Neutrophil (primary cell): Measurements from ENCODE around the gene RAB3GAP2.

ENCODE experiments used
- H3K27ac ChIP-seq: fragments of 200-600 bp; sonication (generic); 2 replicates; pipeline ENCODE4 v1.5.1; 2016; ENCODE audit warnings: mild to moderate bottlenecking, moderate library complexity
- H3K27me3 ChIP-seq: fragments of 200-600 bp; sonication (generic); 2 replicates; pipeline ENCODE4 v1.6.0; 2016; ENCODE audit warnings: mild to moderate bottlenecking
- H3K36me3 ChIP-seq: fragments of 200-600 bp; sonication (generic); 2 replicates; pipeline ENCODE4 v1.5.1; 2017
- H3K4me1 ChIP-seq, 2 experiments: fragments of 200-600 bp in 1 of 2; sonication (generic) in 1 of 2; 1 replicate in 1 of 2; 2 replicates in 1 of 2; pipeline versions ENCODE4 v1.5.1 to v1.6.1; 2013 to 2016; ENCODE audit warnings: low read depth in 1 of 2, low read length in 1 of 2, mild to moderate bottlenecking in 1 of 2, moderate library complexity in 1 of 2; ENCODE audit not compliant: control insufficient read depth in 1 of 2, insufficient read depth in 1 of 2
- H3K4me3 ChIP-seq, 2 experiments: fragments of 200-600 bp in 1 of 2; sonication (generic) in 1 of 2; 1 replicate in 1 of 2; 2 replicates in 1 of 2; pipeline ENCODE4 v1.5.1; 2013 to 2016; ENCODE audit warnings: low read depth in 1 of 2, low read length in 1 of 2, mild to moderate bottlenecking in 1 of 2, moderate library complexity in 1 of 2
- H3K9me3 ChIP-seq: fragments of 200-600 bp; sonication (generic); 2 replicates; pipeline ENCODE4 v1.5.1; 2016
- CTCF ChIP-seq: fragments of 200-600 bp; sonication (generic); IDR thresholded peaks from 2 replicates; pipeline ENCODE4 v1.5.1; 2016; ENCODE audit warnings: antibody characterized with exemption

Gene RAB3GAP2

GRCh38 chr1:220149742-220150141, 122.5 kb downstream of the RAB3GAP2 start:
- Histone ChIP-seq H3K36me3 (peaks cover 91% of the 10 kb centered on the region), H3K27ac (no peak overlapping the region)
- no peak for TF ChIP-seq CTCF

GRCh38 chr1:220144051-220144450, 128.2 kb downstream of the RAB3GAP2 start:
- Histone ChIP-seq H3K4me1 (no peaks in the 10 kb centered on the region), H3K36me3 (peaks cover 82% of the 10 kb centered on the region), H3K9me3 (no peaks in the 10 kb centered on the region), H3K4me3 (no peak overlapping the region), H3K27ac (no peak overlapping the region), H3K27me3 (no peaks in the 10 kb centered on the region)
- TF ChIP-seq CTCF: no peak

More at GRCh38 chr1:220149742-220150141, 122.5 kb downstream of the RAB3GAP2 start:
- no peak overlapping the region for H3K4me3 ChIP-seq
- H3K27me3 ChIP-seq: no peaks in the 10 kb centered on the region
- no peaks in the 10 kb centered on the region for H3K9me3 ChIP-seq
- H3K4me1 ChIP-seq: no peaks in the 10 kb centered on the region

GRCh38 chr1:220139966-220140365, 132.3 kb downstream of the RAB3GAP2 start:
- peaks cover 80% of the 10 kb centered on the region for H3K36me3 ChIP-seq
- TF ChIP-seq CTCF: no peak
- no peaks in the 10 kb centered on the region for H3K9me3 ChIP-seq
- H3K4me1 ChIP-seq: no peaks in the 10 kb centered on the region
- H3K27ac ChIP-seq: no peak overlapping the region
- no peak overlapping the region for H3K4me3 ChIP-seq
- no peaks in the 10 kb centered on the region for H3K27me3 ChIP-seq

- Histone ChIP-seq H3K27me3 (no peaks in the 10 kb centered on the region), H3K27ac (no peak overlapping the region), H3K36me3 (peaks cover 85% of the 10 kb centered on the region), H3K4me1 (no peaks in the 10 kb centered on the region), H3K9me3 (no peaks in the 10 kb centered on the region), H3K4me3 (no peak overlapping the region)
- TF ChIP-seq CTCF: no peak
Observed at GRCh38 chr1:220137019-220137786, 135.1 kb downstream of the RAB3GAP2 start.

GRCh38 chr1:220135755-220136154, 136.5 kb downstream of the RAB3GAP2 start:
- peaks cover 77% of the 10 kb centered on the region for H3K36me3 ChIP-seq
- H3K4me1 ChIP-seq: no peaks in the 10 kb centered on the region
- no peak overlapping the region for H3K4me3 ChIP-seq
- no peak for TF ChIP-seq CTCF
- no peaks in the 10 kb centered on the region for H3K9me3 ChIP-seq
- no peaks in the 10 kb centered on the region for H3K27me3 ChIP-seq
- no peak overlapping the region for H3K27ac ChIP-seq
